Measurements from ENCODE around the gene TMEM132E. TPM values are rescaled to one million over a fixed set of nuclear protein-coding genes. Genes with fewer than 3 reads are reported as not detected.
A peak's percentile ranks its signal among the peaks of the same experiment; 100 is the strongest.

Gene TMEM132E
- total and polyA plus RNA-seq, 2 of the 8 experiments (the other 6 are each of a cell fraction or from before 2014, with no cell fraction given): 0.45 to 0.60 TPM

DNA sequence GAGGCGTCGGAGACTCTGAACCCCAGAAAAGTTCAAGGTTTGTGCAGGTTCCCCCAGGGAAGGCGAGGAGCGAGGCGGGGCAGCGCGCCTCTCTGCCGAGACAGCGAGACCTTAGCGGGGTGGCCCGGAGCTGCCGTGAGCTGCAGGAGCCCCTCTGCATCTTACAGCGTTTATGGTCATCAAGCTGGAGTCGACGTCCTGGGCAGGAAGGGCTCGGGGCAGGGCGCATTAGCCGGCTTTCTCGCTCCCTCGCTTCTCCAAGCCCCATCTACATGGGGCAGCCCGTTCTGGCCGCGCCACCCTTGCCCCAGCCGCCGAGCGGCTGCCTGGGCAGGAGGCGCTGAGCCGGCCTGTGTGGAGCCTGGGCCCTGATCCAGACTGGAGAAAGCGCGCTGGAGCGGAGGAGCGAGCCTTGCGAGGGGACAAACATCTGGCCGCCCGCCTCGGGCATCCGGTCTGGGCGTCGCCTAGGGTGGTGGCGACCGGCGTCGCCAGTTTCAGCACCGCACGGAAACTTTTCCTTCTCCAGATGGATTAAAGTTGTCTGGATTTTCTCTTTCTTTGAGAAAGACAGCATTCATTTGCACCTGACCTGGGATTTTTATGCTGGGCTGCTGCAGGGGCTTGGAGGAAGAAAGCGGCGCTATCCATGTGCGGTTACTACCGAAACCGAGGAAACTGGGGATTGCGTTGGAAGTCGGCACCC, 750 bp downstream of the TMEM132E start:
- Histone ChIP-seq H4K20me1 (replicated peaks in 1 of 2; ENCODE audit: control insufficient read depth in 1 of 2, insufficient read depth in 2 of 2, low read length in 2 of 2) (peaks cover 11 to 30% of the 10 kb centered on the region in 2 experiments), H3K18ac (ENCODE audit: extremely low read depth, low read length) (no peak overlapping the region), H3K9me3 (ENCODE audit: insufficient read depth in 2 of 2, low read depth in 1 of 2, low read length in 1 of 2) (no peaks in the 10 kb centered on the region), H2AK5ac (ENCODE audit: low read depth, low read length) (no peak overlapping the region), H3K14ac (ENCODE audit: insufficient read length) (no peak overlapping the region), H2BK15ac (ENCODE audit: low read length) (no peak overlapping the region; the same call in 1 of the 2 replicates), H3K4me1 (replicated peaks in 1 of 4; ENCODE audit: control insufficient read depth in 3 of 4, insufficient read depth in 4 of 4, low read length in 3 of 4) (peaks cover 10 to 40% (median 25%) of the 10 kb centered on the region in 4 experiments), H3K23ac (ENCODE audit: insufficient read length) (no peak overlapping the region), H3K9ac (replicated peaks in 1 of 4; ENCODE audit: extremely low read depth in 1 of 4, low read depth in 3 of 4, low read length in 3 of 4) (no peak overlapping the region), H2BK12ac (ENCODE audit: low read depth, low read length) (no peak overlapping the region), H3K56ac (replicated peaks; ENCODE audit: insufficient read length, low read depth, low read length) (no peak overlapping the region), H3K27me3 (replicated peaks in 1 of 4; ENCODE audit: control insufficient read depth in 3 of 4, extremely low read depth in 1 of 4, insufficient read depth in 3 of 4, low read length in 3 of 4) (peaks cover 77 to 100% (median 97%) of the 10 kb centered on the region in 4 experiments), H3K79me2 (ENCODE audit: control insufficient read depth in 1 of 2, insufficient read depth in 2 of 2, low read length in 2 of 2) (no peaks in the 10 kb centered on the region), H2BK120ac (replicated peaks; ENCODE audit: low read depth, low read length) (no peak overlapping the region), H3K4ac (replicated peaks; ENCODE audit: insufficient read length, low read depth, low read length) (no peak overlapping the region), H3K23me2 (ENCODE audit: low read depth, low read length) (peaks cover 29% of the 10 kb centered on the region; the same call in 1 of the 2 replicates), H2AFZ (ENCODE audit: low read length) (no peak overlapping the region), H3K36me3 (ENCODE audit: control insufficient read depth in 2 of 4, insufficient read depth in 4 of 4, low read length in 3 of 4) (peaks cover 0 to 4% (median 0%) of the 10 kb centered on the region in 4 experiments; a peak in 1 of 8 replicates), H4K91ac (replicated peaks; ENCODE audit: insufficient read length, low read length) (no peak overlapping the region), H3K27ac (ENCODE audit: low read depth, low read length) (no peak overlapping the region), H3K79me1 (ENCODE audit: low read depth, low read length) (no peaks in the 10 kb centered on the region), H4K8ac (ENCODE audit: extremely low read depth, insufficient read depth, low read length) (no peak overlapping the region), H3K4me3 (ENCODE audit: extremely low read depth in 1 of 4, insufficient read depth in 2 of 4, low read depth in 3 of 4, low read length in 4 of 4) (peak overlapping the region; percentile 28 to 63 (median 44)), H4K5ac (ENCODE audit: insufficient read length, low read depth, low read length) (no peak overlapping the region), H2BK5ac (ENCODE audit: low read depth, low read length) (no peak overlapping the region), H2BK20ac (ENCODE audit: low read length) (no peak overlapping the region), H3K4me2 (ENCODE audit: insufficient read depth in 1 of 2, low read depth in 2 of 2, low read length in 2 of 2) (peak overlapping the region; percentile 75 to 86)
- TF ChIP-seq POU5F1 (IDR thresholded peaks at IDR 0.05; ENCODE audit: low read depth, low read length): no peak
- no peak for TF ChIP-seq CBX5 (IDR thresholded peaks at IDR 0.05; ENCODE audit: low read depth, low read length)
- TF ChIP-seq EZH2 (IDR thresholded peaks at IDR 0.05; ENCODE audit: low read depth, low read length, severe bottlenecking): peak; percentile 96
- no peak for TF ChIP-seq JUND (IDR thresholded peaks at IDR 0.05; ENCODE audit: low read length)
- peak; percentile 76 for TF ChIP-seq RNF2 (IDR thresholded peaks at IDR 0.05; ENCODE audit: borderline replicate concordance, low read depth, low read length, missing control alignments, poor library complexity, severe bottlenecking)
- TF ChIP-seq SUZ12 (IDR thresholded peaks at IDR 0.05; ENCODE audit: low read length): peak; percentile 93
- peak; percentile 11; the same call in 1 of the 2 replicates for TF ChIP-seq MAX (IDR thresholded peaks at IDR 0.05)
- TF ChIP-seq KDM4A (IDR thresholded peaks at IDR 0.05; ENCODE audit: low read depth, low read length, severe bottlenecking): peak; percentile 67
- FAIRE-seq: no peak
- ChIA-PET CTCF (ENCODE audit: partially characterized antibody) (interaction anchor here (0.7 to 1.4 kb wide), 8 partner anchors 17 to 161 kb away, joined by 3 to 4 read pairs (median 3); no protein-coding TSS in a partner anchor), POLR2A (ENCODE audit: partially characterized antibody) (interaction anchor here (1.5 kb wide), 1 partner anchor 53 kb away, joined by 4 read pairs; no protein-coding TSS in a partner anchor)
- DNase-seq (ENCODE audit: low read depth in 1 of 2, low spot score in 2 of 2): peak in 1 of 2 experiments; percentile 67
- 4% methylated on average over 39 of the region's 52 CpGs; no CpG with 5 or more reads in 1 of the 2 experiments for WGBS, 2 experiments (ENCODE audit: extremely low coverage in 1 of 2, insufficient coverage in 1 of 2, insufficient read length in 1 of 2, insufficient replicate concordance in 2 of 2, low coverage in 1 of 2, low lambda C conversion rate in 2 of 2, missing lambda C conversion rate in 1 of 2)

Measured in H1 (cell line).